ENCODE results near the gene TMEM107. TPM values are rescaled to one million over a fixed set of nuclear protein-coding genes. Genes with fewer than 3 reads are reported as not detected.
A peak's percentile ranks its signal among the peaks of the same experiment; 100 is the strongest.

The TMEM107 gene
- total and polyA plus RNA-seq, 2 donors (not counting 1 experiment from before 2014, with no cell fraction given): 9.8 to 36.0 TPM

GRCh38 chr17:8159459-8160223 lies 16.5 kb downstream of the TMEM107 start:
- no peak overlapping the region for H3K27ac ChIP-seq (ENCODE audit: insufficient read depth, low read length)
- DNase-seq (ENCODE audit: low read depth in 2 of 2): no peak
- H3K4me1 ChIP-seq (ENCODE audit: control insufficient read depth, extremely low read depth, insufficient read depth, low read length): peaks cover 43% of the 10 kb centered on the region
- H3K27me3 ChIP-seq (ENCODE audit: control insufficient read depth, insufficient read depth, low read length): no peaks in the 10 kb centered on the region
- no peaks in the 10 kb centered on the region for H4K20me1 ChIP-seq (ENCODE audit: control insufficient read depth, extremely low read depth, insufficient read depth, low read length)
- no peak overlapping the region for H3K4me2 ChIP-seq (ENCODE audit: extremely low read depth, insufficient read depth, low read length)
- TF ChIP-seq CTCF (conservative IDR thresholded peaks at IDR 0.05 in 1 of 2, IDR thresholded peaks at IDR 0.05 in 1 of 2; ENCODE audit: low read depth in 1 of 2, low read length in 2 of 2) (no peak), EZH2 (IDR thresholded peaks at IDR 0.05; ENCODE audit: low read length, missing control alignments) (no peak)
- H3K79me2 ChIP-seq (ENCODE audit: control insufficient read depth, insufficient read depth, low read length): peaks cover 18% of the 10 kb centered on the region
- no peak overlapping the region for H2AFZ ChIP-seq (ENCODE audit: low read length)
- H3K36me3 ChIP-seq (ENCODE audit: control insufficient read depth, insufficient read depth, low read length): peaks cover 12% of the 10 kb centered on the region
- no peak overlapping the region for H3K4me3 ChIP-seq (replicated peaks in 1 of 4; ENCODE audit: control extremely low read depth in 1 of 4, insufficient read depth in 1 of 4, low read depth in 3 of 4, low read length in 4 of 4)
- H3K9me3 ChIP-seq (ENCODE audit: control insufficient read depth, insufficient read depth, low read depth, low read length): no peaks in the 10 kb centered on the region
- H3K9ac ChIP-seq (ENCODE audit: insufficient read depth, low read length): no peak overlapping the region

- H3K9ac ChIP-seq (ENCODE audit: insufficient read depth, low read length): no peak overlapping the region
- DNase-seq (ENCODE audit: low read depth in 2 of 2): no peak
- H2AFZ ChIP-seq (ENCODE audit: low read length): no peak overlapping the region
- H3K4me2 ChIP-seq (ENCODE audit: extremely low read depth, insufficient read depth, low read length): no peak overlapping the region
- peaks cover 39% of the 10 kb centered on the region for H3K4me1 ChIP-seq (ENCODE audit: control insufficient read depth, extremely low read depth, insufficient read depth, low read length)
- no peaks in the 10 kb centered on the region for H3K27me3 ChIP-seq (ENCODE audit: control insufficient read depth, insufficient read depth, low read length)
- H3K36me3 ChIP-seq (ENCODE audit: control insufficient read depth, insufficient read depth, low read length): peaks cover 12% of the 10 kb centered on the region
- TF ChIP-seq CTCF (conservative IDR thresholded peaks at IDR 0.05 in 1 of 2, IDR thresholded peaks at IDR 0.05 in 1 of 2; ENCODE audit: low read depth in 1 of 2, low read length in 2 of 2): no peak
- no peak for TF ChIP-seq EZH2 (IDR thresholded peaks at IDR 0.05; ENCODE audit: low read length, missing control alignments)
- H3K9me3 ChIP-seq (ENCODE audit: control insufficient read depth, insufficient read depth, low read depth, low read length): no peaks in the 10 kb centered on the region
- H4K20me1 ChIP-seq (ENCODE audit: control insufficient read depth, extremely low read depth, insufficient read depth, low read length): no peaks in the 10 kb centered on the region
- no peak overlapping the region for H3K27ac ChIP-seq (ENCODE audit: insufficient read depth, low read length)
- H3K79me2 ChIP-seq (ENCODE audit: control insufficient read depth, insufficient read depth, low read length): peaks cover 18% of the 10 kb centered on the region
- H3K4me3 ChIP-seq (replicated peaks in 1 of 4; ENCODE audit: control extremely low read depth in 1 of 4, insufficient read depth in 1 of 4, low read depth in 3 of 4, low read length in 4 of 4): no peak overlapping the region
Observed at GRCh38 chr17:8159032-8159400, 17.2 kb downstream of the TMEM107 start.

GRCh38 chr17:8158267-8159031 lies 17.7 kb downstream of the TMEM107 start:
- Histone ChIP-seq H3K4me1 (ENCODE audit: control insufficient read depth, extremely low read depth, insufficient read depth, low read length) (peaks cover 34% of the 10 kb centered on the region), H3K9ac (ENCODE audit: insufficient read depth, low read length) (no peak overlapping the region), H3K27ac (ENCODE audit: insufficient read depth, low read length) (peak overlapping the region; percentile 46), H3K36me3 (ENCODE audit: control insufficient read depth, insufficient read depth, low read length) (peaks cover 12% of the 10 kb centered on the region), H4K20me1 (ENCODE audit: control insufficient read depth, extremely low read depth, insufficient read depth, low read length) (no peaks in the 10 kb centered on the region), H2AFZ (ENCODE audit: low read length) (no peak overlapping the region), H3K9me3 (ENCODE audit: control insufficient read depth, insufficient read depth, low read depth, low read length) (no peaks in the 10 kb centered on the region), H3K27me3 (ENCODE audit: control insufficient read depth, insufficient read depth, low read length) (no peaks in the 10 kb centered on the region), H3K4me2 (ENCODE audit: extremely low read depth, insufficient read depth, low read length) (peak overlapping the region; percentile 61), H3K79me2 (ENCODE audit: control insufficient read depth, insufficient read depth, low read length) (peaks cover 18% of the 10 kb centered on the region), H3K4me3 (replicated peaks in 1 of 4; ENCODE audit: control extremely low read depth in 1 of 4, insufficient read depth in 1 of 4, low read depth in 3 of 4, low read length in 4 of 4) (peak overlapping the region in 1 of 4 experiments; percentile 29)
- TF ChIP-seq EZH2 (IDR thresholded peaks at IDR 0.05; ENCODE audit: low read length, missing control alignments): no peak
- TF ChIP-seq CTCF (conservative IDR thresholded peaks at IDR 0.05 in 1 of 2, IDR thresholded peaks at IDR 0.05 in 1 of 2; ENCODE audit: low read depth in 1 of 2, low read length in 2 of 2): peak; percentile 74 to 91
- peak; percentile 71 to 92 for DNase-seq (ENCODE audit: low read depth in 2 of 2)

Measured in fibroblast of lung (primary cell).